Activated CD4-positive, CD25-positive, alpha-beta regulatory T cell treated with anti-CD3 and anti-CD28 coated beads, Interleukin-2, amount 50 U/mL, for 24 hours (primary cell): ENCODE data around the gene MTNR1A.

Experiments
- ATAC-seq, 2 donors: fragments of 150-1000 bp; cut with Tn5 transposase; one replicate each; pipeline ENCODE4 v1.10.0; 2021; ENCODE audit warnings: mild to moderate bottlenecking in 1 of 2, moderate library complexity in 1 of 2

Gene MTNR1A

GRCh38 chr4:186485561-186486062, 69.8 kb downstream of the MTNR1A start:
- no peak for ATAC-seq

DNA sequence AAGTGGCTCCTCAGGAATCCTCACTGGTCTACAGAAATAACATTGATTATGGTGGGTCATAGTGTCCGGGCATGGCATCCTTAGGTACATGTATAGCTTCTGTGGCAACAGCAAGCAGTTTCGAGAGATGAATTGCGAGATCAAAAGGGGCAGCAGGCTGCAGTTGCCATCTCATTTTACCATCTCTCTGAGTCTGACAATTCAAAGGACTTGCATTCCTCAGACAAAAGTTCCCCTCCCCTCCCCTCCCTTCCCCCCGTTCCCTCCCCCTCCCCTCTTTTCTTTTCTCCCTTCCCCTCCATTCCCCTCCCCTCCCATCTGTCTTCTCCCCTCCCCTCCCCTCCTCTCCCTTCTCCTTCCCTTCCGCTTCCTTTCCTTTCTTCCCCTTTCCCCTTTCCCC, 70.2 kb downstream of the MTNR1A start:
- no peak for ATAC-seq

DNA sequence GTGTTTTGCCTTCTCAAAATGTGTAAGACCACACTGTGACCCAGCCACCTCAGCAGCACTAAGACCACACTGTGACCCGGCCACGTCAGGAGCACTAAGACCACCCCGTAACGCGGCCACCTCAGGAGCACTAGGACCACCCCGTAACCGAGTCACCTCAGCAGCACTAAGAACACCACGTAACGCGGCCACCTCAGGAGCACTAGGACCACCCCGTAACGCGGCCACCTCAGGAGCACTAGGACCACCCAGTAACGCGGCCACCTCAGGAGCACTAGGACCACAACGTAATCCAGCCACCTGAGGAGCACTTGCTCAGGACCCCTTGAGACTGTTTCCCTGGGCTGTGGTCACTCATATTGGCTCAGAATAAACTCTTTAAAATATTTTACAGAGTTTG, 71.7 kb downstream of the MTNR1A start:
- ATAC-seq: no peak
